ENCODE results near the gene HARBI1.

DNA sequence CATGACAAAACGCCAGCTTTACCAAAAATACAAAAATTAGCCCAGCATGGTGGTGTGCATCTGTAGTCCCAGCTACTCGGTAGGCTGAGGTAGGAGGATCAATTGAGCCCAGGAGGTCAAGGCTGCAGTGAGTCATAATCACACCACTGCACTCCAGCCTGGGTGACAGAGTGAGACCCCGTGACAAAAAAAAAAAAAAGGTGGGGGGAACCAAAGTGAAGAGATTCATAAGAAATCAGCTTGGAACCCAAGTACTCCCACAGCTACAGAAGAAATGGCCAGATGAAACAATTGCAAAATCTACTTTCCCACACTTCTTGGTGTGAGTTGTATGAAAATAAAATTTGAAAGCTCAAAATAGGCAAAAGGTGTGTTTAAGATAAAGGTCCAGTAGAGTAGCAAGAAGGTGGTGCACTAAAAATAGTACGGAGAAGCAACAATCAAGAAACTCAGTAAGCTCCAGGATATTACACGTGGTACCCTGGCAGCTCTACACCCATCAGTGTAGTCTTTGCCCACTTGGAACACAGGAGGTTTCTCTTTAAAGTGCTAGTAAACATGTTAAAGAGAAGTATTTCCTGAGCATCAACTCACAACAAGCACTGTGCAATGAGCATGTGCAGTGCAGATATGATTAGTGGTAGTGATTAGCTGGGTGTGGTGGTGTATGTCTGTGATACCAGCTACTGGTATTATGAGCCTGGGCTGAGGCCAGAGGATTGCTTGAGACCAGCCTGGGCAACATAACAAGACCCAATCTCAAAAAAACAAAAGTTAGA lies 5.3 kb downstream of the HARBI1 start:
- TF ChIP-seq, protein P1, sequence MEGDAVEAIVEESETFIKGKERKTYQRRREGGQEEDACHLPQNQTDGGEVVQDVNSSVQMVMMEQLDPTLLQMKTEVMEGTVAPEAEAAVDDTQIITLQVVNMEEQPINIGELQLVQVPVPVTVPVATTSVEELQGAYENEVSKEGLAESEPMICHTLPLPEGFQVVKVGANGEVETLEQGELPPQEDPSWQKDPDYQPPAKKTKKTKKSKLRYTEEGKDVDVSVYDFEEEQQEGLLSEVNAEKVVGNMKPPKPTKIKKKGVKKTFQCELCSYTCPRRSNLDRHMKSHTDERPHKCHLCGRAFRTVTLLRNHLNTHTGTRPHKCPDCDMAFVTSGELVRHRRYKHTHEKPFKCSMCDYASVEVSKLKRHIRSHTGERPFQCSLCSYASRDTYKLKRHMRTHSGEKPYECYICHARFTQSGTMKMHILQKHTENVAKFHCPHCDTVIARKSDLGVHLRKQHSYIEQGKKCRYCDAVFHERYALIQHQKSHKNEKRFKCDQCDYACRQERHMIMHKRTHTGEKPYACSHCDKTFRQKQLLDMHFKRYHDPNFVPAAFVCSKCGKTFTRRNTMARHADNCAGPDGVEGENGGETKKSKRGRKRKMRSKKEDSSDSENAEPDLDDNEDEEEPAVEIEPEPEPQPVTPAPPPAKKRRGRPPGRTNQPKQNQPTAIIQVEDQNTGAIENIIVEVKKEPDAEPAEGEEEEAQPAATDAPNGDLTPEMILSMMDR (IDR thresholded peaks at IDR 0.05), result no peak
- TF ChIP-seq POLR2A (IDR thresholded peaks at IDR 0.05), result no peak

Data from testis (tissue), 2 donors.